Measurements from ENCODE around the gene UBA5.
A peak's percentile ranks its signal among the peaks of the same experiment; 100 is the strongest.
"Not testable (repeated sequence)": the region's sequence is repeated elsewhere in the genome, so short reads cannot be mapped to it uniquely, and the experiment has no call there.

UBA5 gene

GRCh38 chr3:132660052-132660810, at the start of gene UBA5:
Gene UBA5, plus strand, starts transcription at chr3:132660329. Its CDS starts 209 bp downstream, at chr3:132660538.
- DNase-seq, result peak; percentile 80

- DNase-seq, result not testable (repeated sequence)
These were observed 44.8 kb upstream of the UBA5 start for GRCh38 chr3:132615301-132615700.

- no peak for DNase-seq
These were observed 44.2 kb upstream of the UBA5 start for GRCh38 chr3:132615881-132616280.

GRCh38 chr3:132616780-132617179, 43.3 kb upstream of the UBA5 start:
- no peak for DNase-seq

- no peak for DNase-seq
These were observed 38.0 kb upstream of the UBA5 start for GRCh38 chr3:132622148-132622547.

GRCh38 chr3:132622761-132623160, 37.4 kb upstream of the UBA5 start:
- no peak for DNase-seq

- DNase-seq, result no peak
These were observed 36.5 kb upstream of the UBA5 start for GRCh38 chr3:132623646-132624045.

GRCh38 chr3:132624790-132625189, 35.3 kb upstream of the UBA5 start:
- DNase-seq, result no peak

GRCh38 chr3:132625613-132626012, 34.5 kb upstream of the UBA5 start:
- no peak for DNase-seq

- DNase-seq, result no peak
These were observed 33.2 kb upstream of the UBA5 start for GRCh38 chr3:132626955-132627354.

- no peak for DNase-seq
These were observed 32.0 kb upstream of the UBA5 start for GRCh38 chr3:132628157-132628556.

- DNase-seq, result no peak
These were observed 30.2 kb upstream of the UBA5 start for GRCh38 chr3:132629928-132630327.

- DNase-seq, result no peak
These were observed 29.5 kb upstream of the UBA5 start for GRCh38 chr3:132630612-132631011.

- no peak for DNase-seq
These were observed 25.1 kb upstream of the UBA5 start for GRCh38 chr3:132635052-132635451.

GRCh38 chr3:132637590-132637989, 22.5 kb upstream of the UBA5 start:
- no peak for DNase-seq

- no peak for DNase-seq
These were observed 21.4 kb upstream of the UBA5 start for GRCh38 chr3:132638706-132639105.

- DNase-seq, result not testable (repeated sequence)
These were observed 18.7 kb upstream of the UBA5 start for GRCh38 chr3:132641427-132641826.

- DNase-seq, result peak; percentile 4
These were observed 18.1 kb upstream of the UBA5 start for GRCh38 chr3:132641837-132642538.

- DNase-seq, result no peak
These were observed 17.6 kb upstream of the UBA5 start for GRCh38 chr3:132642539-132642847.

GRCh38 chr3:132643366-132643765, 16.8 kb upstream of the UBA5 start:
- DNase-seq, result no peak

- no peak for DNase-seq
These were observed 15.1 kb upstream of the UBA5 start for GRCh38 chr3:132645058-132645457.

GRCh38 chr3:132650153-132650552, 10.0 kb upstream of the UBA5 start:
- DNase-seq, result no peak

- no peak for DNase-seq
These were observed 7.4 kb upstream of the UBA5 start for GRCh38 chr3:132652640-132653270.

- no peak for DNase-seq
These were observed 5.9 kb upstream of the UBA5 start for GRCh38 chr3:132654190-132654589.

Data from midbrain (tissue), 1 donor.